ENCODE measurements around the gene CD69.

Gene CD69

DNA sequence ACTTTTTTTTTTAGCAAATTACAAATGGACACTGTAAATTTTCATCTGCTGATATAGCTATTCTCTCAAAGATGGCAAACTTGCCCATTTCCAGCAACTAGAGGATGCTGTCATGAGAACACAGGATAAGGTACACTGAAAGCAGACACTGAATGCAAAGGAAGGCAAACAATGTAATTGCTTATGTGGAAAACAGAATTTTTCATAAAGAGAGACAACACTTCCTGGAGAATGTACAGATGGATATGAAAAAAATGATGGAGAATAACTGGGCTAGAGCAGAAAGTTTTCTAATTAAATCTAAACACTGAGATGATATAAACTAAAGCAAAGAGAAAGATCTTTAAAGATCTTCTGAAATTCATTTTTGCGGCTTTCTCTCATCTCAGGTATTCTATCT, 581 bp downstream of the CD69 start:
- TF ChIP-seq, protein P1, sequence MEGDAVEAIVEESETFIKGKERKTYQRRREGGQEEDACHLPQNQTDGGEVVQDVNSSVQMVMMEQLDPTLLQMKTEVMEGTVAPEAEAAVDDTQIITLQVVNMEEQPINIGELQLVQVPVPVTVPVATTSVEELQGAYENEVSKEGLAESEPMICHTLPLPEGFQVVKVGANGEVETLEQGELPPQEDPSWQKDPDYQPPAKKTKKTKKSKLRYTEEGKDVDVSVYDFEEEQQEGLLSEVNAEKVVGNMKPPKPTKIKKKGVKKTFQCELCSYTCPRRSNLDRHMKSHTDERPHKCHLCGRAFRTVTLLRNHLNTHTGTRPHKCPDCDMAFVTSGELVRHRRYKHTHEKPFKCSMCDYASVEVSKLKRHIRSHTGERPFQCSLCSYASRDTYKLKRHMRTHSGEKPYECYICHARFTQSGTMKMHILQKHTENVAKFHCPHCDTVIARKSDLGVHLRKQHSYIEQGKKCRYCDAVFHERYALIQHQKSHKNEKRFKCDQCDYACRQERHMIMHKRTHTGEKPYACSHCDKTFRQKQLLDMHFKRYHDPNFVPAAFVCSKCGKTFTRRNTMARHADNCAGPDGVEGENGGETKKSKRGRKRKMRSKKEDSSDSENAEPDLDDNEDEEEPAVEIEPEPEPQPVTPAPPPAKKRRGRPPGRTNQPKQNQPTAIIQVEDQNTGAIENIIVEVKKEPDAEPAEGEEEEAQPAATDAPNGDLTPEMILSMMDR (IDR thresholded peaks at IDR 0.05; ENCODE audit: borderline replicate concordance, insufficient read depth, low read depth, low read length) = no peak
- H3K4me3 ChIP-seq (ENCODE audit: low read depth, low read length) = peak overlapping the region; percentile 59

DNA sequence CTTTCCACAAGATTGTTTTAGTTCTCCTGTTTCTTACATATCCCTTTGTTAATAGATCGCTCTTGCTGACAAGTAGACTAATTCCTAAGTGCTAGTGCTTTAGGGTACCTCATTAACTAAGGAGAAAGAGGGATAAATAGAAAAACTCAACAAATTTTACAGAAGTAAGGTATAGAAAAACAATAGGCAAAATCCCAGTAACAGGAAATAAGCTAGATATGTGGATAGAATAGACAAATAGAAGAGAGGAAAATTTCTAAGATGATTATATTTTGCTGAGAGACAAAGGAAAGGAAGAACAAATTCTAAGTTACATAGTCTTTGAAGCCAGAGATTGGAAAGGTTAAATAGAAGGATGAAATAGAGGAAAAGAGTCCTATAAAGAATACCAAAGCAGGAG, 1.0 kb downstream of the CD69 start:
- TF ChIP-seq, protein P1 (IDR thresholded peaks at IDR 0.05; ENCODE audit: borderline replicate concordance, insufficient read depth, low read depth, low read length) = no peak
- peak overlapping the region; percentile 59 for H3K4me3 ChIP-seq (ENCODE audit: low read depth, low read length)

DNA sequence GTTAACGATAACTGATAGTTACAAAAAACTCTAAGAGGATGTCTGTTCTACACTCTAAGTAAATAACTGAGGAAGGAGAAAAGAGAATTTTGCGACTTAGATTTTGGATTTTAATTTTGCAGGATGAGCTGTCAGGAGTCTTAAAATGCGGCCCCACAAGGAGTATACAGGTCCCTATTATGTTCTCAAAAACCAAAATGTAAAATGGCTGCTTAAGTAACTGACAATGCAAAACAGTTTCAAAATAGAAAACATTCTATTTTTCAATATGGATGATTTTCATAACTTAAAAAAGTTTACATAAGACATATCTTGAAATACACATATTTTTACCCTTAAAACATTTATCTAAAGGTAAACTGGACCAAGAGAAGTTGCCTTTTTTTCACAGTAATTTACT, 2.6 kb downstream of the CD69 start:
- TF ChIP-seq, protein P1 (IDR thresholded peaks at IDR 0.05; ENCODE audit: borderline replicate concordance, insufficient read depth, low read depth, low read length) = no peak
- H3K4me3 ChIP-seq (ENCODE audit: low read depth, low read length) = peak overlapping the region; percentile 59

DNA sequence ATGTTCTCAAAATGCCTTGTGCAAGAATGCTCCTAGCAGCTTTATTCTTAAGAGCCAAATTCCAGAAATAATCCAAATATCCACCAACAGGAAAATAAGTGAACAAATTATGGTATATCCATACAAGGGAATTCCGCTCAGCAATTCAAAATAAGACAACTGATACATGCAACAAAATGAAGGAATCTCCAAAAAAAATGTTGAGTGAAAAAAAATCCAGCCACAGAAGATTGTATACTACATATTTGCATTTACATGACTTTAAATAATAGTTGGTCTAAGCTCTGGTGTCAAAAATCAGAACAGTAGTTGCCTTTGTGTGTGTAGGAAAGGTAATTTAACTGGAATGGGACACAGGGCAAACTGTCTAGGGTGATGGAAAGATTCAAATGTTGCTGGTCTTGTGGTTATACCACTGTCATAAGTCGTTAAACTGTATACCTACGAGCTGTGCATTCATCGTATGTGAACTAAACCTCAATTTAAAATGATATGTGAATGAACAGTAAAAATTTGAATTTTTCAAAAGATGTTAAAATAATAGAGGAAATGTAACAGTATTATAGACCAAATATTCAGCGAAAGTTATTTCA, 3.2 kb downstream of the CD69 start:
- H3K4me3 ChIP-seq (ENCODE audit: low read depth, low read length) = no peak overlapping the region
- TF ChIP-seq, protein P1 (IDR thresholded peaks at IDR 0.05; ENCODE audit: borderline replicate concordance, insufficient read depth, low read depth, low read length) = no peak

DNA sequence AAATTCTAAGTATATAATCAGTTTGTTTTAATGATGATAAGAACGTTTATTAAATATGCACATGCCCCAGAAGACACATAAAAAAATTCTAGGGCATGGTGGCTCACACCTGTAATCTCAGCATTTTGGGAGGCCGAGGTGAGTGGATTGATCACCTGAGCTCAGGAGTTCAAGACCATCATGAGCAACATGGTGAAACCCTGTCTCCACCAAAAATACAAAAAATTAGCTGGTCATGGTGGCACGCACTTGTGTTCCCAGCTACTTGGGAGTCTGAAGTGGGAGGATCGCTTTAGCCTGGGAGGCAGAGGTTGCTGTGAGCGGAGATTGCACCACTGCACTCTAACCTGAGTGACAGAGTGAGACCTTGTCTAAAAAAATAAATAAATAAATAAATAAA, 4.0 kb downstream of the CD69 start:
- H3K4me3 ChIP-seq (ENCODE audit: low read depth, low read length) = no peak overlapping the region
- TF ChIP-seq, protein P1 (IDR thresholded peaks at IDR 0.05; ENCODE audit: borderline replicate concordance, insufficient read depth, low read depth, low read length) = no peak

DNA sequence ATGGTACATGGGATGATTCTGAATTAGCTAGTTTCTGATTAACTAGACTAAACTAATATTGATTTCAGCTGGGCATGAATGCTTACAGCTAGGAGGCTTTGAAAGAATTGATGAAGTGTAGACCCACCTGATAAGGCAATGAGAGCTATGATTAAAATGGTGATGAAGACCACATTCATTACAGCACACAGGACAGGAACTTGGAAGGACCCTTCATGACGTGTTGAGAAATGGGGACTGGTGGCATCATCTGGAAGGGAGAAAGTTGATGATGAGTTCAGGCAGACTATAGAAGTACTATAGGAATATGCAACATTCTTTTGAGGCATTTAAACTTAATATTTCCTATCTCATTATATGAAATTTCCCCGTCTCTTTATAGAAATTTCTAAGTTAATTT, 4.5 kb downstream of the CD69 start:
- no peak overlapping the region for H3K4me3 ChIP-seq (ENCODE audit: low read depth, low read length)
- TF ChIP-seq, protein P1 (IDR thresholded peaks at IDR 0.05; ENCODE audit: borderline replicate concordance, insufficient read depth, low read depth, low read length) = no peak

DNA sequence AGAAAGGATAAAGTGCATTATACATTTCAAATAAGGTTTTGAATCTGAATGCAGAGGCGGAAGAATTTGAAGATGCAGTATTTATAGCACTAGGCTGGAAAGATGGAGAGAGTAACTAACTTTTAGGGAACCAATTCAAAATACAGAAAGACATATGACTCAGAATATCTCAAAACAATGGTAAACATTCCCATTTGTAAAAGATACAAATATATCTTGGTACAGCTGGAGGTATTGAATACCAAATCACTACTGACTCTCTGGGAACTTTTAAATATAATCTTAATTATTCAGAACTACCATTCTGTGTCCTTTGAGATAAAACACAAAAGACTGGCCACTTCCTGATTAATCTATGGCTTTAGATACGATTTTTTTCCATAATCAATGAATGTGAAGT, 5.1 kb downstream of the CD69 start:
- TF ChIP-seq, protein P1 (IDR thresholded peaks at IDR 0.05; ENCODE audit: borderline replicate concordance, insufficient read depth, low read depth, low read length) = no peak
- no peak overlapping the region for H3K4me3 ChIP-seq (ENCODE audit: low read depth, low read length)
